Stimulated activated naive CD8-positive, alpha-beta T cell treated with anti-CD3 and anti-CD28 coated beads, Interleukin-15, Interleukin-2, amounts not matched to agents 100 U/mL and 50 U/mL, for 24 hours (primary cell): Measurements from ENCODE around the gene B3GAT1.
"Not testable (repeated sequence)": the region's sequence is repeated elsewhere in the genome, so short reads cannot be mapped to it uniquely, and the experiment has no call there.

Source experiments
- ATAC-seq: fragments of 150-1000 bp; cut with Tn5 transposase; one replicate; pipeline ENCODE4 v1.10.0; 2021
- DNase-seq: peaks from one replicate; pipeline ENCODE4 v3.0.0; 2021

B3GAT1 gene

DNA sequence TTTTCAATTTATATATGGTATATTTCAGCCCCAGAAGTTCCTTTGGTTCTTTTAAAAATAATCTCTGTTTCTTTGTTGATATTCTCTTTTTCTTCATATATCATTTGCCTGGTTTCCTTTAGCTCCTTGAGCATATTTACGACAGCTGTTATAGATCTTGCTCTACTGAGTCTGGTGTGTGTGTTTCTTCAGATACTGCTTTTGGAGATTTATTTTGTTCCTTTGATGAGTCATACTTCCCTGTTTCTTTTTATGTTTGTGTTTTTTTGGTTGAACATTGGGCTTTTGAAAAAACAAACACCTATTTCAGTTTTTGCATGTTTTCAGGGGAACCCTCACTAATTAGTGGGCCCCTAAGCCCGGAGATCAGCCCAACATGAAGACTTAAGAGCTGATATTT is 56.9 kb downstream of the B3GAT1 start:
- no peak for ATAC-seq
- DNase-seq = no peak

DNA sequence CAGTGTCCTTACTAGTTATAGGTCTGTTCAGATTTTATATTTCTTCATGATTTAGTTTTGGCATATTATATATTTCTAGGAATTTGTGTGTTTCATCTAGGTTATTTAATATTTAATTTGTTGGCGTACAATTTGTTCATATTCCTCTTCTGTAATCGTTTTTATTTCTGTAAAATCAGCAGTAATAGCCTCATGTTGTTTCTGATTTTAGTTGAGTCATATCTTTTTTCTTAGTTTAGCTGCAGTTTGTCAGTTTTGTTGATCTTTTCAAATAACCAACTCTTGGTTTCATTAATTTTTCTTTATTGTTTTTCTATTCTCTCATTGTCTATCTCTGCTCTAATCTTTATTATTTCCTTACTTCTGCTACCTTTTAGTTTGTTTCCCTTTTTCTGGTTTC is 59.9 kb downstream of the B3GAT1 start:
- DNase-seq (no peak), ATAC-seq (no peak)

DNA sequence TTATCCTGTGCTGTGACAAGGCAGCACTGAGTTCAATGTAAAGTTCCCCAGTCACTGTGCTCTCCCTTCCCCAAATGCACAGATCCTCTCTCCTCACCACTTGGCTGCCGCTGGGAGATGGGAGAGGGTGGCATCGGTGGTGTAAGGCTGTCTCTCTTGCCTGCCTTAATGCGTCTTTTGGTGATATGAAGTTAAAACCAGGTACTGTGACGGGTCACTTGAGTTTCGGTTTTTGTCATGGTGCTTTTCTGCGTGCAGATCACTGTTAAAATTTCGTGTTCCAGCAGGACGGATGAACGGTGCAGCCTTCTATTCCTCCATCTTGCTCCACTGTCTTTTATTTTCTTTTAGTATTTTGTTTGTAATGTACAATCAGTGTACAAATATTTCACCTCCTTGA is 61.7 kb downstream of the B3GAT1 start:
- ATAC-seq = no peak
- no peak for DNase-seq

DNA sequence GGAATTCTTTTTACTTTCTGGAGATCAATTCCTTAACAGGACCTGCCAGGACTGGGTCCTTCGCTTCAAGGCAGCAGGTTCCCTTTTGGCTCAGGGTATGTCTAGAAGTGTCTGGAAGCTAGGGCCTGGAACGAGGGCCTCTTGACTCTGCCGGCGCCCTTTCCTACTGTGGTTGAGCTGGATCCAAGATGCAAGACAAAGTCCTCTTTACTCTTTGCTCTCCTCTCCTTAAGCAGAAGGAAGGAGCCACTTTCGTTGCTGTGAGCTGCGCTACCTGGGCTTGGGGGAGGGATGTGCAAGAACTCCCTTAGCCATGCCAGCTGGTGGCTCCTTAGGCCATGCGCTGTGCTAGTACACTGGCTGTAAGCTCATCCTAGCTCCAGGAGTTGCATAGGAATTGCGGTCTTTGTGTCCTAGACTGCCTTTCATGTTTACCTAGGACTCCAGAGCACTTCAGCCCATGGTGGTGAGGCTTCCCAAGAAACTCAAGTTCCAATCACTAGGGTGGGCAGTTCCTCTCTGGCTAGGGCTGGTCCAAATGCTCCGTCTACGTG is 62.2 kb downstream of the B3GAT1 start:
- ATAC-seq = no peak
- no peak for DNase-seq

DNA sequence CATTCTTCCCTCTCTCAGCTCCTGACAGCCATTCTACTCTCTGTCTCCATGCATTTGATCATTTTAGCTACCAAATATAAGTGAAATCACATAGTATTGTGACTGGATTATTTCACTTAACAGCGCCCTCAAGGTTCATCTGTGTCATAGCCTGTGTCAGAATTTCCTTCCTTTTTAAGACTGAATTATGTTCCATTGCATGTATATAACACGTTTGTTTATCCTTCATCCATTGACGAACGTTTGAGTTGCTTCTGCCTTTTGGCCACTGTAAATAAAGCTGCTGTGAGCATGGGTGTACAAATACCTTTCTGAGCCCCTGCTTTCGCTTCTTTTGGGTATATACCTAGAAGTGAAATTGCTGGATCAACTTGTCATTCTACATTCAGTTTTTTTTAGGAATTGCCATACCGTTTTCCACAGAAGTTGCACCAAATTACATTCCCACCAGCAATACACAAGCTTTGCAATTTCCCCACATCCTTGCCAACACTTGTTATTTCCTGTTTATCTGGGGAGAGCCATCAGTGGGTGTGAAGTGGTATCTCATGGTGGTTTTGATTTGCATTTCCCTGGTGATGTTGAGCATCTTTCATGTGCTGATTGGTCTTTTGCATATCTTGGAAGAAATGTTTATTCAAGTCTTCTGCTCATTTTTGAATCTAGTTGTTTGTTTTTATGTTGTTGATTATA is 62.8 kb downstream of the B3GAT1 start:
- no peak for ATAC-seq
- no peak for DNase-seq

DNA sequence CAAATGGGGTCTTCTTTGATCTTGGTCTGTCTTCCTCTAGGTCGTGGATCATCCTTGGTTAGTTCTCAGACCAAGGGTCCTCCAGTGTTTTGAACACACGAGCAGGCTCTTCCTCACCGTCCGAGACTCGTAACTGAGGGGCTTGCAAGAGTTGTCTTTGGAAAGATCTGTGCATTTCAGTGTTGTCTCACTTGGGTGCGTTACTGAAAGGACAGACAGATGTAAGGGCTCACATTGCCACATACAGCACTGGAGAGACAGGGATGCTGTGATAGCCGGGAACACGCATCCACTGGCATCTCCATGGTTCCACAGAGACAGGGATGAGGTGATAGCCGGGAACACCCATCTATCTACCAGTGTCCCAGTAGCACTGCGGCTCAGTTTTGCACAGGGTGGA is 64.6 kb downstream of the B3GAT1 start:
- peak; percentile 11 for ATAC-seq
- DNase-seq = no peak

DNA sequence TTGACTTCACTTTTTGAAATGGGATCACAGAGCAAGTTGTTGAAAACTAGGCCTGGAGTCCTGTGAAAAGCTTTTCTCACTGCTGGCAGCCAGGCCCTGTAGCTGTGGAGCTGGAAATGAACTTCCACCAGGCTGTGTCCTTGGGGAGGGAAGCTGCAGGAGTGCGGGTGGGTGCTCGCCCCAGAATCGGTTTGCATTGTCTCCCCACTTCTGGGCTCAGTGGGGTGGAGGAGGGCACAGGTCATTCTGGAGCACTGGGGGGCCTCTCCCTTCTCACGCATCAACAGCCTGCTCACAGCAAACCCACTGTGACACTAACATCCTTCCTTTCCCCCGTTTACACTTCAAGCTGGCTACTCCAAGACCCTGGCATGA is 65.1 kb downstream of the B3GAT1 start:
- no peak for ATAC-seq
- DNase-seq = no peak

DNA sequence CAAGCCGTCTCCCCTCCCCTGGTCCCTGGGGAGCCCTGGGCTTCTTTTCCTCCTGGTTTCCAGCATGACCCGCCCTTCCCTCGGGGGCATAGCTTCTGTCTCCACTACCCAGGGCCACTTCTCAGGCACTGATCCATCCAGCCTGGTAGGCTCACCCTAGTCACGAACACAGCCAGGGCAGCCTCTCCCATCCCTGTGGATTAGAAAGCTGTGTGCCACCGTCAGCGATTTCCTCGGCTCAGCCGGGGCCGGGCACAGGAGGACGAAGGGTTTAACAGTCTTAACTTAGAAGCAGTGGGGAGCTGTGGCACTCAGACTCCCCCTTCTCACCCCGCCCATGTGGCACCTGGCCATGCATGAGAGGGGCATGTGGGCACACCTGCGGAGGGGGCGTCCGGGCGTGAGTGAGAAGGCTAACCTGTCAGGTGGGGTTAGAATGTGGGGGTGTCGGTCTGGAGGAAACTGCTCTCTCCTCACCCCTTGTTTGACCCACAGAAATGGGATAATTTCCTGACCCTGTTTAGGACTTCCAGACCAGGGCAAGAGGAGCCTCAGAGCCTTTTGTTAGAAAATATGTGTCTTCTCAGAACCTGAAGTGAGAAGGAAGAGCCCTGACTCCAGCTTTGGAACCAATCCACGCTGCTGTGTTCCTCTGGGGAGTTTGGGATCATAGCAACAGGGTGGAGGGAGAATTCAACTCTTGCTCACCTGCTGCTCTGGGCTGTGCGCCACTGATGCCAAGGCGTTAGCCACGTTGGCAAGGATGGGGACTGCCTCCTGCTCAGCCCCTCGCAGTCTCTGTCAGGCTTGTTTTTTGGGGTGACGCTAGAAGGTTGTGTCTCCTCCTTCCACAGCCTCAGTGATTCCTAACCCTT is 65.7 kb downstream of the B3GAT1 start:
- ATAC-seq (no peak), DNase-seq (no peak)

DNA sequence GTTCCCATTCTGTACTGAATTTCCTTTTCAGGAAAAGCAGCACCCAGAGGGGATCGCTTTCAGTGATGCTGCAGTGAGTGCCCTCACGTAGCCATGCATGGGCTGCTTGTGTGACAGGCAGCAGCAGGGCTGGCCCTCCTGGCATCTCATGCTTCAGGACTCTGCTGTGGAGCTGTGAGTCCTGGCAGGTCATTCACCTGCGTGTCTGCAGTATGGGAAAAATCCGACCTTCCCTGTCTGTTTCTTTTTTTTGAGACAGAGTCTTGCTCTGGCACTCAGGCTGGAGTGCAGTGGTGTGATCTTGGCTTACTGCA is 66.8 kb downstream of the B3GAT1 start:
- DNase-seq = no peak
- ATAC-seq = no peak

DNA sequence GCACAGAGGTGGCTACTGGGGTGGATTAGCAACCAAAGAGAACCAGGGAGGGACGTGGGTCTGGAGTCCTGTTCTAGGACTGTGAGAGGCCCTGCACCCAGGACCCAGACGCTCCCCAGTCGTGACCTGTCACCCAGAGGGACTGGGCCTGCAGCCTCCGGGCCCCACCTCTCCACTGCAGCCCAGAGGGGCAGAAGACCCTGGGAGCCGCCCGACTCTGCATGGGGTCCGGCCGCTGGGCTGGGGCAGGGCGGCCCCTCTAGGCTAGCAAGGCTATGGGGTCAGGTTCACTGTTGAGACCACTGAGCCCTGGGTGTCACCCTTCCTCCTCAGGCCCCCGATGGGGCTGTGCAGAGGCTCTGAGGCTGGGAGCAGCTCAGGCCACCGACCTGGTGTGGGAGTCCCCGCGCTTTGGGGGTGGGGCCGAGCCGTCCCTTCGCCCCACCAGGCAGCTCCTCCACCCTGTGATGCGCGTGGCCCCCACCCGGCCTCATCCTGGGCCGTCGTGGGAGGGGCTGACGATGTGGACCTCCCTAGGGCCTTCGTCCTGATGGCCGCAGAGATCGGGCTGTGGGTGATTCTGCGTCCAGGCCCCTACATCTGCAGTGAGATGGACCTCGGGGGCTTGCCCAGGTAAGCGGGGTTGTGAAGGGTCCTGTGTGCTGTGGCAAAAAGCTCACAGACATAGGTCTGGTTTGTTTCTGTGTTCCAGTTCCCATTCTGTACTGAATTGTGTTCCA is 67.4 kb downstream of the B3GAT1 start:
- peak; percentile 29 for ATAC-seq

DNA sequence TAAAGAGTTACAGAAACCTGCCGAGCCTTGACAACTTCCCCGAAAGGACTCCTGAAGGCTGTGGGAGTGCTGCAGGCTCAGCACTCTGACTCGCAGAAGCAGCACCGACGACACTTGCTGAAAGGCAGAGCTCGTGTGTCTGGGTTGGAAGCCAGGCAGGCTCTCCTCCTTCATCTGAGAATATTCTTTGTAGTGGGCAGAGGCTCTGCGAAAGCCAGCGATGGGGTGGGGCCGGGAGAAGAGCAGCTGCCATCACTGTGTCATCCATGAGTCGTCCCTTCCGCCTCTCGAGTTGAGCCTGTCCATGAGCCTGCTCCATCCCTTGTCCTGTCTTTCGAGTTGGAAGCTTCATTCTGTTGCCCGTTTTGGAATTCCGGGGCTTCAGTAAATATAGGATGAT is 68.4 kb downstream of the B3GAT1 start:
- ATAC-seq = no peak
- no peak for DNase-seq

More for the DNA sequence above, 67.4 kb downstream of the B3GAT1 start:
- not testable (repeated sequence) for DNase-seq

DNA sequence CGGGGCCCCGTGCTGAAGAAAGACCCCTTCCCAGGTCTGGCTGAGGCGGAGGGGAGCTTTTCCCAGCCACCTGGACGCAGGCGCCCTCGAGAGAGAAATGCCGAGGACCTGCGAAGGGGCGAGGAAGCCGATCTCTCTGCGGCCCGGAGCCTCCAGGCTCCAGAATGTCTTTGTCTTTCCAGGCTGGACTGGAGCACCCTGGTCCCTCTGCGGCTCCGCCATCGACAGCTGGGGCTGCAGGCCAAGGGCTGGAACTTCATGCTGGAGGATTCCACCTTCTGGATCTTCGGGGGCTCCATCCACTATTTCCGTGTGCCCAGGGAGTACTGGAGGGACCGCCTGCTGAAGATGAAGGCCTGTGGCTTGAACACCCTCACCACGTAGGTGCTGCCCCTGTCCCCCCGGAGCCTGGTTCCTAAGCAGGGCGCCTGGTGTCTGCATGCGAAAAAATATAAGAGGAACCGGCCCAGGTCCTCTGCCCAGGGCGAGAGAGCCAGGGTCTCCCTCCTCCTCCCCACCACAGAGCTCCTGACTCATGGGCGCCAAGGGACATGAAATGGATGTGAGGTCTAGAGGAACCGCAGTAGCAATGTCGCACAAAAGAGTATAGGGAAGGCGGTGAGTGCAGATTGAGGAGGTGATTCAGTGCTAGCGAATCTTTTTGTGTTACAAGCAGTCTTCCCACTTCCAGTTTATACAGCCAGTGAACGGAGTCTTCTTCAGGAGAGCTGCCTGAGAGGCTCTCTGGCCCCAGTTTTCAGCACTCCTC is 69.3 kb downstream of the B3GAT1 start:
- ATAC-seq = no peak
- DNase-seq = no peak

DNA sequence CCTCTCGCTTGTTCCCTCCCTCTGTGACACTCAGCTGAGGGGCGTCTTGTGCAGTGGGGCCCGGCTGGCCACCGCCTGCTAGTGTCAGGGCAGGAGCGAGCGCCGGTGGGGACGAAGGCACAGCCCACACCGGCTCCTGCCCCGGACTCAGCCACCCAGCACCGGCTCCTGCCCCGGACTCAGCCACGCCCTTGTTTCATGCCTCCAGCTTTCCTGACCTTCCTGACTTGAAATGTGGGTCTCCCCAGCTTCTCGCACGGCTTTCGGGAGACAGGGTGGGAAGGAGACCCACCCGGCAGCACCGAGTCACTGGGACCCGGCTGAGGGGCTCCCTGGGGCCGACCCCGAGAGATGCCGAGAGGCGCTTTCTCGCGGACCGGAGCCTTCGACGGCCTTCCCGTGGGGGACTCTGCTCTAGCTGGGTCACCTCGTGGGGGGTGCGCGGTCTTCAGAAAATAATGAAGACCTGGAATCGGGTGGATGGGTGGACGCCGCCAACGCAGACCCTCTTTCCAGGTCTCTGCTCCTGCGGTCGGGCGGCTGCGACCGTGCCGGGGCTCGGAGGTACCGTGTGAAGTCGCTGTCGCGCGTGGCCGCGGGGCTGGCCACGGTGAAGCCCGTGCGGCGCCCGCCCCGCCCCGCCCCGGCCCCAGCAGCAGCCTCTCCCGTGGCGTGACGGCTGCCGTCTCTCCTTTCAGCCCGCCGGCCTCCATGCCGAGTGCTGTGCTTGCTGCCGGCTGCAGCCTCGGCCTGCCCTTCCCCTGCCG is 70.1 kb downstream of the B3GAT1 start:
- DNase-seq = no peak

DNA sequence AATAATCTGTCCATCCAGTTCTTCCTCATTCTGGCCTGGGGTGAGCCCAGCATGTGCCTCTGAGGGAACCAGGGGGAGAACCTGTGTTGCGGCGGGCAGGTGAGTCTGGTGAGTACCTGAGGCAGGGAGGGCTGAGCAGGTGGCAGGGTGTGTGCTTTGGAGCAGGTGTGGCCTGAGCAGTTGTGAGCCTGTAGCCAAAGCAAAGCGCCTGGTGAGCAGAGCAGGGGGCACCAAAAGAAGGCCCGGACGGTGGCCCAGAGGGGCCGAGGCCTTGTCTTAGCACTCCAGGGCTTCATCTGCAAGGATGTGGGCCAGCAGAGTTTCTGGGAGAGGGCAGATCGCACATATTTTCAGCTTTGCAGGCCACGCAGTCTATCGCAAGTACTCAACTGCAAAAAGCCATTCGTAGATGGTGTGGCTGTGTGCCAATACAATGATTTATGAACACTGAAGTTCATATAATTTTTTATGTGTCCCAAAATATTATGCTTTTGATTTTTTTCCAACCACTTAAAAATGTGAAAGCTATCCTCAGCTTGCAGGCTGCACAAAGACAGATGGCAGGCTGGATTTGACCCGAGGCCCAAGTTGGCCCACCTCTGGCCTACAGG is 71.6 kb downstream of the B3GAT1 start:
- DNase-seq (no peak), ATAC-seq (no peak)

More for the DNA sequence above, 70.1 kb downstream of the B3GAT1 start:
- ATAC-seq = no peak

DNA sequence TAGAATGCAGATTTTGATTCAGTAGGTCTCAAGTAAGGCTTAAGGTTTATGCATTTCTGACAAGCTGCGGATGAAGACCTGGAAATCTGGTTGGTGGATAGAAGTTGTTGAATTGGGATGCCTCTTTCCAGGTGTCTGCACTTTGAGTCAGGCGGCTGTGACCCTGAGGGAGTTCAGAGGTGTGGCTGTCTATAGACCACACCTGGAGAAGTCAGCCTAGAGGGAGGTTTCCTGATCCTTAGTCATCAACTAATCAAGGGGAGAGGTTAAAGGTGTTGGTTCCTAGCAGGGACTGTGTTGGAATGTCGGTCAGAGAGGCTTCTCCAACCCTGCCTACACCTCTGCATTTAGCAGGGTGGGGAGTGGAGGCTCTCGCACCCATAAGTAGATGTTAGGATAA is 72.3 kb downstream of the B3GAT1 start:
- no peak for ATAC-seq

DNA sequence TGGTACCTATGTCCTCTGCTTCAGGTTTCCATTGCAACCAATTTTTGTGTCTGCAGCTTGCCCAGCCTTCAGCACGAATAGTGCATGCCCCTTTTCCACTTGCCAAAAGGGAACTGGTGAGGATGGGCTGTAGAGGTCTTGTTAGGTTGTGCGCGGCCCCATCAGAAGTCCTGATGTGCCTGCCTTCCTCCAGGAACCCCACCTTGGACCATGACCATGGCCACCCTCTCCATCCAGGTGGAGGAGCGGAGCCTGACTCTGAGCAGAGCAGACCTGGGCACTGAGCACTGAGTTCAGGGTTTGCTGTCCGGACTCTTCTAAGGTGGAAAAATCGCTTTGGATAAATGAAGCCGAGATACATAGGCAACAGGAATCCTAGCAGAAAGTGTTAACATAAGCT is 73.4 kb downstream of the B3GAT1 start:
- DNase-seq (no peak), ATAC-seq (no peak)

More for the DNA sequence above, 72.3 kb downstream of the B3GAT1 start:
- no peak for DNase-seq

DNA sequence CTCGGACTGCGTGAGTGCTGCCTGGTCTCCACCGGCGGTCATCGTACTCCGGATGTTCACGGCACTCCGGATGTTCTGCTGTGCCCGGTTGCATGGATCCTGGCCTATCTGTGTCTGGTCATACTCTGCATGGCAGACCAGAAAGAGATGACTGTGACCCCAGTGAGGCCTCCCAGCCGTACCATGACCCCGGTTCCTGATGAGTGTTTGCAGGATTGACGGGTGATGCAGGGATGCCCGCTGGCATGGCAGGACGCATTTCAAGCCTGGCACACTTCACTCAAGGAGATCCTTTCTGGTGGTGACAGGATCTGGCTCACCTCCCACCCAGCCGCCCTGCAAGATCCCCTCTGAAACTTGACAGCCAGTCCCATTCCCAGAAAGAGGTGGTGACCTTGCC is 74.0 kb downstream of the B3GAT1 start:
- no peak for ATAC-seq
- DNase-seq = no peak

DNA sequence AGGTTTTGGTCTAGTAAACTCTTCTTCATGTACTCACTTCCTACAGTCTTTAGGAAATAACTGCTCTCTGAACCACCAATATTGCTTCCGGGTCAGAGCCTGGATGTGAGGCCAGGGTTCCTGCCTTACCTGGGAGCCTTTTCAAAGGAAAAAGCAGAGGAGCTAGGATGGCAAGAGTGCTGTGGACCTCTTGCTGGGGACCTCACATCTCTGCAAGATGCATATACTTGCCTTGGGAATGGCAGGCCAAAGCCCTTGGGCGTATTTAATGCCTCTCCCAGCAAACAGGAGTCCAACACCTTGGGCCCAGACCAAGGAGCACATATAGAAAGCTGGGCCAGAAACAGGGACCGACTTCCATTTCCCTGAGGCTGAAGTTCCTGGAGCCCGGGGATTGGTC is 75.0 kb downstream of the B3GAT1 start:
- no peak for ATAC-seq

DNA sequence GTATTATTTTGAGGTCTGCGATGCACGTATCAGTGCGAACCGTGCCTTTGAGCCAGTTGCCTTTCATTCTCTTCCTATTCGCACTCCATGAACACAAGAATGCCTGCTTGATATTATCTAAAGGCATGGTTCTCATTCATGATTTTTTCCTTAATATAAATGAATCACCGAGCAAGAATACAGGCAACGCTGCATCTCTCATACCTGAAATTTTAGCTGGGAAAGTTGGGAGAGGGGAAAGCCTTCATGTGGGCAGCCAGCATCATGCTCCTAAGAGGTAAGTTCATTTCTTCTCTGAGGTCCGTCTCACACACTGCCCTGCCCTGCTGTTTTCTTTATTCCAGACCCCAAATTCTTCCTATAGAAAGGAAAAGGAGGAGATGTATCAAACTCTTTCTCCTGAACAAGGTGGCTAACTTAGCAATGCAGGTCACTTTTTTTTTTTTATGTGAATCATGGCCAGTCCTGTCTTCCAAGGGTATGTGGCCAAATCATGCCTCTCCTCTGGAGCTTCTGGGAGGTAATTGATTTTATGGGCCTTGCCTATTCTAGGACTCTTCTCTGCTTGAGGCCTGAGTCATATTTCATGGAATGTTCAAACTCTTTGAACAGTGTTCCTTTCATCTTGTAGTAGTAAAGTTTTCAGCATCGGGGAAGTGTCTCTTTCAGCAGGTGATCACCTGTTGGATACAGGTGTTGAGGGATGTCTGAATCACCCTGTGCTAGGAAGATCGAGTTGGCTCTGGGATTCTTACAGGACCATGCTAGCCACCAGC is 77.1 kb downstream of the B3GAT1 start:
- DNase-seq (no peak), ATAC-seq (no peak)

More for the DNA sequence above, 75.0 kb downstream of the B3GAT1 start:
- no peak for DNase-seq

DNA sequence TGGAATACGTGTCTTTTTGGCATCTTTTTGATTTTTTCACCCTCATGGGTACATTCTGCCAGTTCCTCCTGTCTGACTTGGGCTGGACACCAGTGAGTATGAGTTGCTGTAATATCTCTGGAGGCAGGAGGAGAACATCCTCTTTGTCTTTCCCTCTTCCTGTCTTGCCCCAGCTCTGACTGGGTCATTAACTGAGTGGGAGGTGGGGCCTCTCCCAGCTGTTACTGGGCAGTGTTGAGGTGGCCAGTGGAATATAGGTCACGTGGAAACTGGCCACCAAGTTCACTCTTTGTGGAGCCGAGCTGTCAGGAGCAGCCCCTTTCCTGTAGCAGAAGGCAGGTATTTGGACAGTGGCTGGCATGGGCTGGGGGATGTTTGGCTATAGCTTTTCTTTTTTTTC is 78.1 kb downstream of the B3GAT1 start:
- ATAC-seq (no peak), DNase-seq (no peak)
